ENCODE data around the gene IGSF8. TPM values are rescaled to one million over a fixed set of nuclear protein-coding genes. Genes with fewer than 3 reads are reported as not detected.

Gene IGSF8
- polyA plus RNA-seq, 1 of the 3 experiments (the other 2 are of a cell fraction) = 67.9 TPM

DNA sequence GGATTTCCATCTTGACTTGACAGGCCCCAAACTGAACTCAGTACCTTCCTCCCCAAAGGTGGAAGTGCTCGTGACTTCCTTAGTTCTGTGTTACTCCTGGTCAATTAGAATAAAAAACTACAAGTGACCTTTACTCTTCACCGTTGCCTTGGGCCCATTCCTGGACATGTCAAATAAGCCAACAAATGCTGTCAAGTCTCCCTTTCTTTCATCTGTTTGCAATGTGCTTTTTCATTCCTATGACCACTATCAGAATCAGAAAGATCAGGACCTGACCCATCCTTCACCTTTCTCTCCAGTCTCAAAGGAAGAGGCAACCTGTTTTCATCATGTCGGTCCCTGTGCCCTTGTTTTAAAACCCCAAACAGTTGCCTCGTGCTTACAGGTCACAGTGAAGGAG, 23.6 kb downstream of the IGSF8 start:
- H4K20me1 ChIP-seq (ENCODE audit: insufficient read depth) = no peaks in the 10 kb centered on the region
- TF ChIP-seq POLR2AphosphoS5 (IDR thresholded peaks at IDR 0.05; ENCODE audit: low read depth, low read length) = no peak
- TF ChIP-seq CHD2 (IDR thresholded peaks at IDR 0.05; ENCODE audit: low read length, partially characterized antibody) = no peak
- no peak for TF ChIP-seq MEF2A (IDR thresholded peaks at IDR 0.05; ENCODE audit: borderline replicate concordance, low read depth)
- TF ChIP-seq RAD21 (IDR thresholded peaks at IDR 0.05; ENCODE audit: low read length) = no peak
- TF ChIP-seq GATA2 (CRISPR knock-in tag; IDR thresholded peaks at IDR 0.05) = no peak
- TF ChIP-seq, protein P1, sequence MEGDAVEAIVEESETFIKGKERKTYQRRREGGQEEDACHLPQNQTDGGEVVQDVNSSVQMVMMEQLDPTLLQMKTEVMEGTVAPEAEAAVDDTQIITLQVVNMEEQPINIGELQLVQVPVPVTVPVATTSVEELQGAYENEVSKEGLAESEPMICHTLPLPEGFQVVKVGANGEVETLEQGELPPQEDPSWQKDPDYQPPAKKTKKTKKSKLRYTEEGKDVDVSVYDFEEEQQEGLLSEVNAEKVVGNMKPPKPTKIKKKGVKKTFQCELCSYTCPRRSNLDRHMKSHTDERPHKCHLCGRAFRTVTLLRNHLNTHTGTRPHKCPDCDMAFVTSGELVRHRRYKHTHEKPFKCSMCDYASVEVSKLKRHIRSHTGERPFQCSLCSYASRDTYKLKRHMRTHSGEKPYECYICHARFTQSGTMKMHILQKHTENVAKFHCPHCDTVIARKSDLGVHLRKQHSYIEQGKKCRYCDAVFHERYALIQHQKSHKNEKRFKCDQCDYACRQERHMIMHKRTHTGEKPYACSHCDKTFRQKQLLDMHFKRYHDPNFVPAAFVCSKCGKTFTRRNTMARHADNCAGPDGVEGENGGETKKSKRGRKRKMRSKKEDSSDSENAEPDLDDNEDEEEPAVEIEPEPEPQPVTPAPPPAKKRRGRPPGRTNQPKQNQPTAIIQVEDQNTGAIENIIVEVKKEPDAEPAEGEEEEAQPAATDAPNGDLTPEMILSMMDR (IDR thresholded peaks at IDR 0.05) = no peak
- H3K4me1 ChIP-seq (ENCODE audit: control insufficient read depth in 1 of 2, insufficient read depth in 2 of 2, low read depth in 1 of 2, low read length in 1 of 2) = peaks cover 0 to 5% of the 10 kb centered on the region in 2 experiments; a peak in 1 of 4 replicates
- peaks cover 15% of the 10 kb centered on the region for H3K27me3 ChIP-seq (ENCODE audit: insufficient read depth)
- DNase-seq = no peak
- no peak overlapping the region for H3K4me2 ChIP-seq
- H2AFZ ChIP-seq (ENCODE audit: low read depth) = no peak overlapping the region
- H3K36me3 ChIP-seq (replicated peaks in 1 of 2; ENCODE audit: control insufficient read depth in 1 of 2, insufficient read depth in 2 of 2, low read length in 1 of 2) = no peaks in the 10 kb centered on the region
- no peak overlapping the region for H3K4me3 ChIP-seq (ENCODE audit: low read depth in 2 of 2, low read length in 1 of 2)
- CTCF ChIA-PET = interaction anchor here (1.1 to 14.2 kb wide), 3 partner anchors 10 to 29 kb away, joined by 3 to 163 read pairs (median 74); no protein-coding TSS in a partner anchor
- no peaks in the 10 kb centered on the region for H3F3A ChIP-seq (replicated peaks; ENCODE audit: insufficient read depth)
- H3K9me3 ChIP-seq = no peaks in the 10 kb centered on the region
- WGBS (ENCODE audit: low lambda C conversion rate) = 14% methylated on average over 4 of the region's 4 CpGs
- H3K9me2 ChIP-seq = no peaks in the 10 kb centered on the region
- no peak overlapping the region for H3K9ac ChIP-seq
- H3K27ac ChIP-seq (ENCODE audit: low read depth in 2 of 2, low read length in 1 of 2) = no peak overlapping the region
- POLR2A ChIA-PET = no interaction called here
- H3K79me2 ChIP-seq (ENCODE audit: insufficient read depth) = no peaks in the 10 kb centered on the region

DNA sequence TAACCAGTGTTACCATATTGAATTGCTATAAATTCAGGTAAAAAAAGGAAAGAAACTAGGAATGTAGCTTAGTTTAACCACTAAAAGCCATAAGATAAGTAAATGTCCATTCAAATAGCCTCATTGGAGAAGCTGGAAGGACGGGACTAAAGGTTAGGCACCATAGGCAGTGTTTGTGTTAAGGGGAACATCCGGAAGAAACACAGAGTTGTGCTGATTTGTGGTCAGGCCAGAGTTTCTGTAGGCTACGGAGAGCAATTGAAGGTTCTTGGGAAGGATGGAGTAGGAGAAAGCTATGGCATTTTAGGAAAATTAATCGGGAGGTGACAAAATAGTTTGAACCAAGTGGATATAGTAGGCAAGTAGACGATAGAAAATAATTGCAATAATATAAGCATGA, 27.1 kb downstream of the IGSF8 start:
- Histone ChIP-seq H3K4me2 (no peak overlapping the region), H3K27me3 (ENCODE audit: insufficient read depth) (peaks cover 27% of the 10 kb centered on the region), H3K4me3 (ENCODE audit: low read depth in 2 of 2, low read length in 1 of 2) (no peak overlapping the region), H3K9me2 (no peaks in the 10 kb centered on the region), H3K27ac (ENCODE audit: low read depth in 2 of 2, low read length in 1 of 2) (no peak overlapping the region), H2AFZ (ENCODE audit: low read depth) (no peak overlapping the region), H3K36me3 (replicated peaks in 1 of 2; ENCODE audit: control insufficient read depth in 1 of 2, insufficient read depth in 2 of 2, low read length in 1 of 2) (no peaks in the 10 kb centered on the region), H3K4me1 (ENCODE audit: control insufficient read depth in 1 of 2, insufficient read depth in 2 of 2, low read depth in 1 of 2, low read length in 1 of 2) (peaks cover 0 to 9% of the 10 kb centered on the region in 2 experiments; a peak in 1 of 4 replicates), H3F3A (replicated peaks; ENCODE audit: insufficient read depth) (no peaks in the 10 kb centered on the region), H3K9me3 (no peaks in the 10 kb centered on the region), H4K20me1 (ENCODE audit: insufficient read depth) (no peaks in the 10 kb centered on the region), H3K79me2 (ENCODE audit: insufficient read depth) (no peaks in the 10 kb centered on the region), H3K9ac (no peak overlapping the region)
- WGBS (ENCODE audit: low lambda C conversion rate) = 65% methylated on average over 5 of the region's 5 CpGs
- TF ChIP-seq TEAD4 (IDR thresholded peaks at IDR 0.05; ENCODE audit: borderline replicate concordance, insufficient read depth) (no peak), RCOR1 (IDR thresholded peaks at IDR 0.05; ENCODE audit: low read length) (no peak), SIN3A (IDR thresholded peaks at IDR 0.05; ENCODE audit: borderline replicate concordance, low read depth, low read length) (no peak), FOXJ3 (CRISPR knock-in tag; IDR thresholded peaks at IDR 0.05) (no peak), FOSL2 (IDR thresholded peaks at IDR 0.05; ENCODE audit: borderline replicate concordance, low read depth) (no peak), GATA2 (CRISPR knock-in tag; IDR thresholded peaks at IDR 0.05) (no peak)
- TF ChIP-seq, protein P2, sequence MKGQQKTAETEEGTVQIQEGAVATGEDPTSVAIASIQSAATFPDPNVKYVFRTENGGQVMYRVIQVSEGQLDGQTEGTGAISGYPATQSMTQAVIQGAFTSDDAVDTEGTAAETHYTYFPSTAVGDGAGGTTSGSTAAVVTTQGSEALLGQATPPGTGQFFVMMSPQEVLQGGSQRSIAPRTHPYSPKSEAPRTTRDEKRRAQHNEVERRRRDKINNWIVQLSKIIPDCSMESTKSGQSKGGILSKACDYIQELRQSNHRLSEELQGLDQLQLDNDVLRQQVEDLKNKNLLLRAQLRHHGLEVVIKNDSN (IDR thresholded peaks at IDR 0.05; ENCODE audit: borderline replicate concordance, low read depth) = no peak
- TF ChIP-seq, protein P3, sequence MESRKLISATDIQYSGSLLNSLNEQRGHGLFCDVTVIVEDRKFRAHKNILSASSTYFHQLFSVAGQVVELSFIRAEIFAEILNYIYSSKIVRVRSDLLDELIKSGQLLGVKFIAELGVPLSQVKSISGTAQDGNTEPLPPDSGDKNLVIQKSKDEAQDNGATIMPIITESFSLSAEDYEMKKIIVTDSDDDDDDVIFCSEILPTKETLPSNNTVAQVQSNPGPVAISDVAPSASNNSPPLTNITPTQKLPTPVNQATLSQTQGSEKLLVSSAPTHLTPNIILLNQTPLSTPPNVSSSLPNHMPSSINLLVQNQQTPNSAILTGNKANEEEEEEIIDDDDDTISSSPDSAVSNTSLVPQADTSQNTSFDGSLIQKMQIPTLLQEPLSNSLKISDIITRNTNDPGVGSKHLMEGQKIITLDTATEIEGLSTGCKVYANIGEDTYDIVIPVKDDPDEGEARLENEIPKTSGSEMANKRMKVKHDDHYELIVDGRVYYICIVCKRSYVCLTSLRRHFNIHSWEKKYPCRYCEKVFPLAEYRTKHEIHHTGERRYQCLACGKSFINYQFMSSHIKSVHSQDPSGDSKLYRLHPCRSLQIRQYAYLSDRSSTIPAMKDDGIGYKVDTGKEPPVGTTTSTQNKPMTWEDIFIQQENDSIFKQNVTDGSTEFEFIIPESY (IDR thresholded peaks at IDR 0.05; ENCODE audit: borderline replicate concordance, low read depth) = no peak
- TF ChIP-seq, protein P4, sequence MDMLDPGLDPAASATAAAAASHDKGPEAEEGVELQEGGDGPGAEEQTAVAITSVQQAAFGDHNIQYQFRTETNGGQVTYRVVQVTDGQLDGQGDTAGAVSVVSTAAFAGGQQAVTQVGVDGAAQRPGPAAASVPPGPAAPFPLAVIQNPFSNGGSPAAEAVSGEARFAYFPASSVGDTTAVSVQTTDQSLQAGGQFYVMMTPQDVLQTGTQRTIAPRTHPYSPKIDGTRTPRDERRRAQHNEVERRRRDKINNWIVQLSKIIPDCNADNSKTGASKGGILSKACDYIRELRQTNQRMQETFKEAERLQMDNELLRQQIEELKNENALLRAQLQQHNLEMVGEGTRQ (IDR thresholded peaks at IDR 0.05; ENCODE audit: borderline replicate concordance, low read depth, low read length) = no peak
- TF ChIP-seq, protein P5, sequence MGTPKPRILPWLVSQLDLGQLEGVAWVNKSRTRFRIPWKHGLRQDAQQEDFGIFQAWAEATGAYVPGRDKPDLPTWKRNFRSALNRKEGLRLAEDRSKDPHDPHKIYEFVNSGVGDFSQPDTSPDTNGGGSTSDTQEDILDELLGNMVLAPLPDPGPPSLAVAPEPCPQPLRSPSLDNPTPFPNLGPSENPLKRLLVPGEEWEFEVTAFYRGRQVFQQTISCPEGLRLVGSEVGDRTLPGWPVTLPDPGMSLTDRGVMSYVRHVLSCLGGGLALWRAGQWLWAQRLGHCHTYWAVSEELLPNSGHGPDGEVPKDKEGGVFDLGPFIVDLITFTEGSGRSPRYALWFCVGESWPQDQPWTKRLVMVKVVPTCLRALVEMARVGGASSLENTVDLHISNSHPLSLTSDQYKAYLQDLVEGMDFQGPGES (IDR thresholded peaks at IDR 0.05; ENCODE audit: low read depth, low read length) = no peak
- ChIA-PET CTCF (interaction anchor here (1.0 to 14.2 kb wide), 7 partner anchors 14 to 181 kb away, joined by 3 to 163 read pairs (median 3); no protein-coding TSS in a partner anchor), POLR2A (no interaction called here)
- DNase-seq = no peak

Data from SK-N-SH (cell line).